NCI-H2171 (cell line): ENCODE measurements around the gene APOC4.
A peak's percentile ranks its signal among the peaks of the same experiment; 100 is the strongest.
"Not testable (repeated sequence)": the region's sequence is repeated elsewhere in the genome, so short reads cannot be mapped to it uniquely, and the experiment has no call there.

Experiments used
- DNase-seq: peaks from one replicate; lab custom pipeline; 2025; lab: John Stamatoyannopoulos, UW

The APOC4 gene, protein sequence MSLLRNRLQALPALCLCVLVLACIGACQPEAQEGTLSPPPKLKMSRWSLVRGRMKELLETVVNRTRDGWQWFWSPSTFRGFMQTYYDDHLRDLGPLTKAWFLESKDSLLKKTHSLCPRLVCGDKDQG

DNA sequence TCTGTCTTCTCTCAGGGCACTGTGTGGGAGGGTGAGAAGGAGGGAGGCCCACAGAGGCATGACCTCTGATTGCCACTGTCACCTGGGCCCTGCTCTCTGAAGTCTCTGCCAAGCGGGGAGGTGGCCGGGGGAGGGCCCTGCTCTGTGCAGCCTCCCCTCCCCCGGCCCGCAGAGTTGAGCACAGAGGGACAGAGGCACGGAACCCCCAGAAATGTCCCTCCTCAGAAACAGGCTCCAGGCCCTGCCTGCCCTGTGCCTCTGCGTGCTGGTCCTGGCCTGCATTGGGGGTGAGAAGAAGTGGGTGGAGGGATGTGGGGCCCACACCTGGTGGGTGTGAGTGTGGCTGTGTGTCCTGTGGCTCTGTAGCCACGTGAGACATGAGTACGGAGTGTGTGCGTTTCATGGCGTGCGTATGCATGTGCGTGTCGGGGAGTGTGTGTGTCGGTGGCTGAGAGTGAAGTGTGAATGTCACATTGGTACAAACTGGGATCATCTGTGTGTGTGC is at the start of gene APOC4:
Gene APOC4, plus strand, starts transcription at position 171 of the 505 bp plus-strand sequence. Its CDS starts 41 bp downstream, at position 212.
- DNase-seq = no peak

DNA sequence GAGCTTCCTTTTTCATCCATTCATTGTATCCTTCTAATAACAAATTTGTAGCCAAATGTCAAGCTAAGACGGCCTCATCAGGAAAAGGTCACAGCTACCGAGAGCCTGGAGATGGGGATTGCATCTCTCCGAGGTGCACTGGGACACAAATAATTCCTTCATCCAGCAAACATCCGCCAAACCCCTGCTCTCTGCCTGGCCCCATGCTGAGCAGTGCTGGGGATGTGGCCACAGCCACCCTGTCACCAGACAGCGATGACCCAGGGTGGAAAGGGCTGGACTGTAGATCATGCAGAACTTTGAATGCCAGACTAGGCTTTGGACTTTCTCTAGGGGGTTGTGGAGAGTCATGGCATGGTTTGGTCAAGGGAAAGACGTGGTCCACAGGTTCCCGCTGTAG is 49.1 kb upstream of the APOC4 start:
- DNase-seq = no peak

DNA sequence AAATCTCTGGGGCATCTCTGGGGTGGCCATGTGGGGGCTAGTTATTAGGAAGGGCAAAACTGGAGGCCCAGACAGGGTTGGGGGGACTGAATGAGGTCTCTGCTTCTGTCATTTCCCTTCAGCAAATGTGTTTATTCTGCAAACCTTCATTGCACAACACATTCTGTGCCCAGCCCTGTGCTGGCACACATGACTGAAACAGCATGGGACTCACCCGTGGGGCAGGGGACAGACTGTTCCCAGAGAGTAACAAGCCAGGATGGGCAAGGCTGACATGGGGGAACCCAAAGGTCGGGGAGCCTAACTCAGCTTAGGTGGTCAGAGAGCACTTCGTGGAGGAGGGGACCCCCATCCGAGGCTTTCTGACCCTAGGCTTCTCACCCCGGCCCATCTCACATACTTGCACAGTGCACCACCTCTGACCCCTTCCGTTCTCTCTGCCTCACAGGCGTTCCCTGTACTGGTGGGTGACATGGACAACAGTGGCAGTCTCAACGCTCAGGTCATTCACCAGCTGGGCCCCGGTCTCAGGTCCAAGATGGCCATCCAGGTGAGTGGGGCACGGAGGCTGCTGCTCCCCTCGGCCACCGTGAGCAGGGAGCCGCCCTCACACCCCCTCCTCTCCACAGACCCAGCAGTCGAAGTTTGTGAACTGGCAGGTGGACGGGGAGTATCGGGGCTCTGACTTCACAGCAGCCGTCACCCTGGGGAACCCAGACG is 48.5 kb upstream of the APOC4 start:
- DNase-seq = no peak

DNA sequence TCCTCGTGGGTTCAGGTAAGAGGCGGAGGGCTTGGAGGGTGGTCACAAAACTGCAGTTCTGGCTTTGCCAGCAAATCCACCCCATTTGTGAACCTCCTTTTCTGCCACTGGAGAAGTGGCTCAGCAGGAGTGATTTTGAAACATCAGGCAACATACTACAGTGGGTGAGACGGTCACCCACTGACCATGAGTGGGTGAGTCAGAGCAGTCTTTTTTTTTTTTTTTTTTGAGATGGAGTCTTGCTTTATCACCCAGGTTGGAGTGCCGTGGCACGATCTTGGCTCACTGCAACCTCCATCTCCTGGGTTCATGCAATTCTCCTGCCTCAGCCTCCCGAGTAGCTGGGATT is 48.0 kb upstream of the APOC4 start:
- DNase-seq = no peak

DNA sequence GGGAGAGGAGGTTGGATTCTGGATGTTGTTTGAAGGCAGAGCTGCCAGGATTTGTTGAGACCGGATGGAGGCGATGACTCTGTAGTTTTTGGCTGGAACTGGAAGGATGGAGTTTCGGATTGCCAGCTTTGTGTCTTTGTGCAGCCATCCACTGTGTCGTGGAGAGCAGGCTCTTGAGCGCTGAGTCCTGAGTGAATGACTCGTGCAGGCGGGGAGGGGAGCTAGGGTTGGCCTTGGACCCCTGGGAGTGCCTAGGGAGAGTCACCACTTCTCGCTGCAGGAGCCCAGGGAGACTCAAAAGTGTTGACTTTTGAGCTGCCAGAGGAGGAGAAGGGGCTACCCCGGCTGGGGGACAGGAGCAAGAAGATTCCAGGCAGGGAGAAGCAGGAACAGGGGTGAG is 47.1 kb upstream of the APOC4 start:
- no peak for DNase-seq

DNA sequence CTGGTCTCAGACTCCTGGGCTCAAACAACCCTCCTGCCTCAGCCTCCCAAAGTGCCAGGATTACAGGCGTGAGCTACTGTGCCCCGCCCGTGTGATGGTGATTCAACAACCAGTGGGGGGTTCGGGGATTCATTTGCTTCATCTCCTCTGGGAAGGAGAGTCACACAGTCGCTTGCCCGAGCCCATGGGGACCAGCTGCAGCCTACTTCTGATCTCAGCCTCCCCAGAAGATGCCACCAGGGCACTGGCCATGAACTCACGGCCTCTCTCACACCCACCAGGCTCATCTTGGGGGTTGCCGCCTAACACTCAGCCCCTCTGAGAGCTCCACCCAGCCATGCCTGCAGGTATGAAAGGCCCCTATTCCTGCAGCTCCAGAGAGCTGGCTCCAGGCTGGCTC is 44.2 kb upstream of the APOC4 start:
- no peak for DNase-seq

DNA sequence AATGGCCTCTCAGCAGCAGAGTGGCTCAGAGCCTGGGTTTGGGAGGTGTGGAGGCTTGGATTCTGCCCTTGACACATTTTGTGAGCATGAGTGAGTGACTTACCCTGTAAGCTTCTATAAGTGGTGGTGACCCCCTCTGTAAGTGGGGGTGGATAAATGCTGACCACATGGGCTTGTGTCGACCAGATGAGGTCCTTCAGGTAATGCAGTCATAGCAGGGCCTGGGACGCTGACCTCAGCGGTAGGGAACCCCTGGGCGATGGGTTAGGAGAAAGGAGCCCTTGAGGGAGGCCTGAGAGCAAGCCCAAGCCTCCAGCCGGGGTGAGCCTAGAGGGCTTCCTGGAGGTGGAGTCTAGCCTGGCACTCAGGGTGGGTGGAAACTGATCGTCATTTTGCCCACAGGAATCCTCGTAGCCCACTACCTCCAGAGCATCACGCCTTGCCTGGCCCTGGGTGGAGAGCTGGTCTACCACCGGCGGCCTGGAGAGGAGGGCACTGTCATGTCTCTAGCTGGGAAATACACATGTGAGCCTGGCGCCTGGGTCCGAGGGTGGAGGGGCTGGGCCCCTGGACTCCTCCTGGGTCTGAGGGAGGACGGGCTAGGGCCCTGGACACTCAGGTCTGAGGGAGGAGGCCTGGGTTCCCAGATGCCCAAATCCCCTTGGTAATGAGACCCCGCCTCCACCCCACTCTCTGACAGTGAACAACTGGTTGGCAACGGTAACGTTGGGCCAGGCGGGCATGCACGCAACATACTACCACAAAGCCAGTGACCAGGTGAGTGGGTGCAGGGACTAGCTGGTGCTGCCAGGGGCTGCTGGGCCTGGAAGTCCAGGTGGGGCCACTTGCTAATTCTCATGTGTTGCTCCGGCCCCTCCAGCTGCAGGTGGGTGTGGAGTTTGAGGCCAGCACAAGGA is 41.5 kb upstream of the APOC4 start:
- DNase-seq = no peak

DNA sequence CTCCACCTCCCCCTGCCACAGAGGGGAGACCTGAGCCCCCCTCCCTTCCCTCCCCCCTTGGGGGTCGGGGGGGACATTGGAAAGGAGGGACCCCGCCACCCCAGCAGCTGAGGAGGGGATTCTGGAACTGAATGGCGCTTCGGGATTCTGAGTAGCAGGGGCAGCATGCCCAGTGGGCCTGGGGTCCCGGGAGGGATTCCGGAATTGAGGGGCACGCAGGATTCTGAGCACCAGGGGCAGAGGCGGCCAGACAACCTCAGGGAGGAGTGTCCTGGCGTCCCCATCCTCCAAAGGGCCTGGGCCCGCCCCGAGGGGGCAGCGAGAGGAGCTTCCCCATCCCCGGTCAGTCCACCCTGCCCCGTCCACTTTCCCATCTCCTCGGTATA is 38.8 kb upstream of the APOC4 start:
- no peak for DNase-seq

DNA sequence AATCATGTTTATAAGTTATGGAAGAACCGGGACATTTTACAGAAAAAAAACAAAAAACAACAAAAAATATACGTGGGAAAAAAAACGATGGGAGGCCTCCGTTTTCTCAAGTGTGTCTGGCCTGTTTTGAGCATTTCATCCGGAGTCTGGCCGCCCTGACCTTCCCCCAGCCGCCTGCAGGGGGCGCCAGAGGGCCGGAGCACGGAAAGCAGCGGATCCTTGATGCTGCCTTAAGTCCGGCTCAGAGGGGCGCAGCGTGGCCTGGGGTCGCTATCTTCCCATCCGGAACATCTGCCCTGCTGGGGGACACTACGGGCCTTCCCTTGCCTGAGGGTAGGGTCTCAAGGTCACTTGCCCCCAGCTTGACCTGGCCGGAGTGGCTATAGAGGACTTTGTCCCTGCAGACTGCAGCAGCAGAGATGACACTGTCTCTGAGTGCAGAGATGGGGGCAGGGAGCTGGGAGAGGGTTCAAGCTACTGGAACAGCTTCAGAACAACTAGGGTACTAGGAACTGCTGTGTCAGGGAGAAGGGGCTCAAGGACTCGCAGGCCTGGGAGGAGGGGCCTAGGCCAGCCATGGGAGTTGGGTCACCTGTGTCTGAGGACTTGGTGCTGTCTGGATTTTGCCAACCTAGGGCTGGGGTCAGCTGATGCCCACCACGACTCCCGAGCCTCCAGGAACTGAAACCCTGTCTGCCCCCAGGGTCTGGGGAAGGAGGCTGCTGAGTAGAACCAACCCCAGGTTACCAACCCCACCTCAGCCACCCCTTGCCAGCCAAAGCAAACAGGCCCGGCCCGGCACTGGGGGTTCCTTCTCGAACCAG is 38.2 kb upstream of the APOC4 start:
- DNase-seq = peak; percentile 18

DNA sequence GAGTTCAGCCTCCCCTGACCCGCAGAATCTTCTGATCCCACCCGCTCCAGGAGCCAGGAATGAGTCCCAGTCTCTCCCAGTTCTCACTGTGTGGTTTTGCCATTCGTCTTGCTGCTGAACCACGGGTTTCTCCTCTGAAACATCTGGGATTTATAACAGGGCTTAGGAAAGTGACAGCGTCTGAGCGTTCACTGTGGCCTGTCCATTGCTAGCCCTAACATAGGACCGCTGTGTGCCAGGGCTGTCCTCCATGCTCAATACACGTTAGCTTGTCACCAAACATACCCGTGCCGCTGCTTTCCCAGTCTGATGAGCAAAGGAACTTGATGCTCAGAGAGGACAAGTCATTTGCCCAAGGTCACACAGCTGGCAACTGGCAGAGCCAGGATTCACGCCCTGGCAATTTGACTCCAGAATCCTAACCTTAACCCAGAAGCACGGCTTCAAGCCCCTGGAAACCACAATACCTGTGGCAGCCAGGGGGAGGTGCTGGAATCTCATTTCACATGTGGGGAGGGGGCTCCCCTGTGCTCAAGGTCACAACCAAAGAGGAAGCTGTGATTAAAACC is 37.5 kb upstream of the APOC4 start:
- no peak for DNase-seq

DNA sequence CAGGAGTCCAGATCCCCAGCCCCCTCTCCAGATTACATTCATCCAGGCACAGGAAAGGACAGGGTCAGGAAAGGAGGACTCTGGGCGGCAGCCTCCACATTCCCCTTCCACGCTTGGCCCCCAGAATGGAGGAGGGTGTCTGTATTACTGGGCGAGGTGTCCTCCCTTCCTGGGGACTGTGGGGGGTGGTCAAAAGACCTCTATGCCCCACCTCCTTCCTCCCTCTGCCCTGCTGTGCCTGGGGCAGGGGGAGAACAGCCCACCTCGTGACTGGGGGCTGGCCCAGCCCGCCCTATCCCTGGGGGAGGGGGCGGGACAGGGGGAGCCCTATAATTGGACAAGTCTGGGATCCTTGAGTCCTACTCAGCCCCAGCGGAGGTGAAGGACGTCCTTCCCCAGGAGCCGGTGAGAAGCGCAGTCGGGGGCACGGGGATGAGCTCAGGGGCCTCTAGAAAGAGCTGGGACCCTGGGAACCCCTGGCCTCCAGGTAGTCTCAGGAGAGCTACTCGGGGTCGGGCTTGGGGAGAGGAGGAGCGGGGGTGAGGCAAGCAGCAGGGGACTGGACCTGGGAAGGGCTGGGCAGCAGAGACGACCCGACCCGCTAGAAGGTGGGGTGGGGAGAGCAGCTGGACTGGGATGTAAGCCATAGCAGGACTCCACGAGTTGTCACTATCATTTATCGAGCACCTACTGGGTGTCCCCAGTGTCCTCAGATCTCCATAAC is 36.4 kb upstream of the APOC4 start, which contains the start of gene APOE:
Gene APOE, plus strand, starts transcription at position 360 of the 724 bp plus-strand sequence. CDS start 829 bp downstream, outside the sequence.
- no peak for DNase-seq

DNA sequence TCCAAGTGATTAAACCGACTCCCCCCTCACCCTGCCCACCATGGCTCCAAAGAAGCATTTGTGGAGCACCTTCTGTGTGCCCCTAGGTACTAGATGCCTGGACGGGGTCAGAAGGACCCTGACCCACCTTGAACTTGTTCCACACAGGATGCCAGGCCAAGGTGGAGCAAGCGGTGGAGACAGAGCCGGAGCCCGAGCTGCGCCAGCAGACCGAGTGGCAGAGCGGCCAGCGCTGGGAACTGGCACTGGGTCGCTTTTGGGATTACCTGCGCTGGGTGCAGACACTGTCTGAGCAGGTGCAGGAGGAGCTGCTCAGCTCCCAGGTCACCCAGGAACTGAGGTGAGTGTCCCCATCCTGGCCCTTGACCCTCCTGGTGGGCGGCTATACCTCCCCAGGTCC is 34.4 kb upstream of the APOC4 start:
- no peak for DNase-seq

DNA sequence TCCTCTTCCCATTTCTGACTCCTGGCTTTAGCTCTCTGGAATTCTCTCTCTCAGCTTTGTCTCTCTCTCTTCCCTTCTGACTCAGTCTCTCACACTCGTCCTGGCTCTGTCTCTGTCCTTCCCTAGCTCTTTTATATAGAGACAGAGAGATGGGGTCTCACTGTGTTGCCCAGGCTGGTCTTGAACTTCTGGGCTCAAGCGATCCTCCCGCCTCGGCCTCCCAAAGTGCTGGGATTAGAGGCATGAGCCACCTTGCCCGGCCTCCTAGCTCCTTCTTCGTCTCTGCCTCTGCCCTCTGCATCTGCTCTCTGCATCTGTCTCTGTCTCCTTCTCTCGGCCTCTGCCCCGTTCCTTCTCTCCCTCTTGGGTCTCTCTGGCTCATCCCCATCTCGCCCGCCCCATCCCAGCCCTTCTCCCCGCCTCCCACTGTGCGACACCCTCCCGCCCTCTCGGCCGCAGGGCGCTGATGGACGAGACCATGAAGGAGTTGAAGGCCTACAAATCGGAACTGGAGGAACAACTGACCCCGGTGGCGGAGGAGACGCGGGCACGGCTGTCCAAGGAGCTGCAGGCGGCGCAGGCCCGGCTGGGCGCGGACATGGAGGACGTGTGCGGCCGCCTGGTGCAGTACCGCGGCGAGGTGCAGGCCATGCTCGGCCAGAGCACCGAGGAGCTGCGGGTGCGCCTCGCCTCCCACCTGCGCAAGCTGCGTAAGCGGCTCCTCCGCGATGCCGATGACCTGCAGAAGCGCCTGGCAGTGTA is 33.8 kb upstream of the APOC4 start:
- no peak for DNase-seq

DNA sequence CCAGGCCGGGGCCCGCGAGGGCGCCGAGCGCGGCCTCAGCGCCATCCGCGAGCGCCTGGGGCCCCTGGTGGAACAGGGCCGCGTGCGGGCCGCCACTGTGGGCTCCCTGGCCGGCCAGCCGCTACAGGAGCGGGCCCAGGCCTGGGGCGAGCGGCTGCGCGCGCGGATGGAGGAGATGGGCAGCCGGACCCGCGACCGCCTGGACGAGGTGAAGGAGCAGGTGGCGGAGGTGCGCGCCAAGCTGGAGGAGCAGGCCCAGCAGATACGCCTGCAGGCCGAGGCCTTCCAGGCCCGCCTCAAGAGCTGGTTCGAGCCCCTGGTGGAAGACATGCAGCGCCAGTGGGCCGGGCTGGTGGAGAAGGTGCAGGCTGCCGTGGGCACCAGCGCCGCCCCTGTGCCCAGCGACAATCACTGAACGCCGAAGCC is 33.2 kb upstream of the APOC4 start:
- DNase-seq = no peak

DNA sequence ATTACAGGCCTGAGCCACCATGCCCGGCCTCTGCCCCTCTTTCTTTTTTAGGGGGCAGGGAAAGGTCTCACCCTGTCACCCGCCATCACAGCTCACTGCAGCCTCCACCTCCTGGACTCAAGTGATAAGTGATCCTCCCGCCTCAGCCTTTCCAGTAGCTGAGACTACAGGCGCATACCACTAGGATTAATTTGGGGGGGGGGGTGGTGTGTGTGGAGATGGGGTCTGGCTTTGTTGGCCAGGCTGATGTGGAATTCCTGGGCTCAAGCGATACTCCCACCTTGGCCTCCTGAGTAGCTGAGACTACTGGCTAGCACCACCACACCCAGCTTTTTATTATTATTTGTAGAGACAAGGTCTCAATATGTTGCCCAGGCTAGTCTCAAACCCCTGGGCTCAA is 32.3 kb upstream of the APOC4 start:
- DNase-seq = no peak

DNA sequence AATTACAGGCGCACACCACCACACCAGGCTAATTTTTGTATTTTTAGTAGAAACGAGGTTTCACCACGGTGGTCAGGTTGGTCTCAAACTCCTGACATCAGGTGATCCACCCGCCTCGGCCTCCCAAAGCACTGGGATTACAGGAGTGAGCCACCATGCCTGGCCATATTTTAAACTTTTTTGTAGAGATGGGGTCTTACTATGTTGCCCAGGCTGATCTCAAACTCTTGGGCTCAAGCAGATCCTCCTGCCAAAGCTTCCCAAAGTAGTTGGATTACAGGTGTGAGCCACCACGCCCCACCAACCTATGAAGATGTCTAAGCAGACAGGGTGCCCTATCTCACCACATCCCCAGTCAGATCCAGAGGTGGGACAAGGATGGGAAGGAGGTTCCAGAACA is 30.1 kb upstream of the APOC4 start:
- DNase-seq = not testable (repeated sequence)

DNA sequence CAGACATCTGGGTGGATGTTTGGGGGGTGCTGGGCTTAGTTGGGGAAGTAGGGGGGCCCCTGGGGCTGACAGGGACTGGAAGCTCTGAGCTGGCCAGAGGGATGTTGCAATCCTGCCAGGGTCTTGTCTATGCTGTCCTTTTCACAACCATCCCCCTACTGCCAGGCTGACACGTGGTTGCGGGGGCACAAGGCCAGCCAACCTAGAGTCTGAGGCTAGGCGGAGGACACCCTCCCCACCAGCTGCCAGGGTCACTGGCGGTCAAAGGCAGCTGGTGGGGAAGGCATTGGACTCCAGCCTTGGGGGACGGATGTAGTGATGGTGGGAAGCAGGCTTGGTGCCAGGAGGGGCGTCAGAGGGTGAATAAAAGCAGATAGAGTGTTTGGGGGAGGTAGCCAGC is 29.2 kb upstream of the APOC4 start:
- no peak for DNase-seq

DNA sequence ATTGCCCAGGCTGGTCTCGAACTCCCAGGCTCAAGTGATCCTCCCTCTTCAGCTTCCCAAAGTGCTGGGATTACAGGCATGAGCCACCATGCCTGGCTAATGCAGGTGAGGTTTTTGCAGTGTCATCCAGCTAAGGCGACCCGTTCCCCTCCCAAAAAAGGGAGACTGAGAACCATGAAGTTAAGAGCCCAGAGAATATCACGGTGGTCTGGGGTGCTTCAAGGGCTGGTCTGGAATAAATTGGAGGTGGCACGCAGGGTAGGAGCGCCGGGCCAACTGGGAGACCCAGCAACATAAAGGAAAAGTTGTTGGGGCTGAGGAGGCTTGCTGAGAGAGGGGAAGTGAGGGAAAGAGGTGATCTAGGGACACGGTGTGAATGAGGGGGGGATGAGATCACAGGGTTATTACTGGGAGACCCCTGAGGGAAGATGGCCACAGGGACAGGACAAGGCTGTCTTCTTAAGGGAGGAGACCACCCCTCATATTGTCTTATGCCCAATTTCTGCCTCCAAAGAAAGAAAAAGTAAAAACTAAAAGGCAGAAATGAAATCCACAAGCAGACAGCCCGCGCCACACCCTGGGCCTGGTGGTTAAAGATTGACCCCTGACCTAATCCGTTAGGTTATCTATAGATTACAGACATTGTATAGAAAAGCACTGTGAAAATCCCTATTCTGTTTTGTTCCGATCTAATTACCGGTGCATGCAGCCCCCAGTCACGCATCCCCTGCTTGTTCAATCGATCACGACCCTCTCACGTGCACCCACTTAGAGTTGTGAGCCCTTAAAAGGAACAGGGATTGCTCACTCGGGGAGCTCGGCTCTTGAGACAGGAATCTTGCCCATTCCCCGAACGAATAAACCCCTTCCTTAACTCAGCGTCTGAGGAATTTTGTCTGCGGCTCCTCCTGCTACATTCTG is 28.3 kb upstream of the APOC4 start:
- not testable (repeated sequence) for DNase-seq
